ENCODE results near the gene POLR3GL. TPM values are rescaled to one million over a fixed set of nuclear protein-coding genes. Genes with fewer than 3 reads are reported as not detected.

Gene POLR3GL
- polyA plus RNA-seq, 3 donors, result 15.2 to 78.7 (median 46.4) TPM

GRCh38 chr1:145983960-145984830 lies 19.7 kb downstream of the POLR3GL start:
- WGBS, 3 donors, result 87 to 88% (median 87%) methylated on average over 12 of the region's 12 CpGs
- no peak overlapping the region for H3K27ac ChIP-seq (ENCODE audit: low read depth, low read length)

- 47 to 64% (median 57%) methylated on average over 2 of the region's 2 CpGs for WGBS, 3 donors
- H3K27ac ChIP-seq (ENCODE audit: low read depth, low read length), result peak overlapping the region; percentile 77
Observed at GRCh38 chr1:145985129-145985501, 20.6 kb downstream of the POLR3GL start.

GRCh38 chr1:145985502-145986439 lies 21.3 kb downstream of the POLR3GL start:
- H3K27ac ChIP-seq (ENCODE audit: low read depth, low read length), result peak overlapping the region; percentile 77
- WGBS, 3 donors, result 26 to 49% (median 29%) methylated on average over 15 of the region's 15 CpGs

GRCh38 chr1:145986551-145986950 lies 22.1 kb downstream of the POLR3GL start:
- no peak overlapping the region for H3K27ac ChIP-seq (ENCODE audit: low read depth, low read length)
- 93 to 98% (median 94%) methylated on average over 6 of the region's 6 CpGs for WGBS, 3 donors

- WGBS, 3 donors, result 92 to 100% (median 96%) methylated on average over 1 of the region's 1 CpG
- H3K27ac ChIP-seq (ENCODE audit: low read depth, low read length), result no peak overlapping the region
Observed at GRCh38 chr1:145987926-145988325, 23.4 kb downstream of the POLR3GL start.

GRCh38 chr1:145988773-145989172 lies 24.3 kb downstream of the POLR3GL start:
- 49 to 57% (median 53%) methylated on average over 5 of the region's 5 CpGs for WGBS, 3 donors
- H3K27ac ChIP-seq (ENCODE audit: low read depth, low read length), result no peak overlapping the region

GRCh38 chr1:145990249-145990855 lies 25.9 kb downstream of the POLR3GL start:
- WGBS, 3 donors, result 58 to 80% (median 77%) methylated on average over 7 of the region's 7 CpGs
- no peak overlapping the region for H3K27ac ChIP-seq (ENCODE audit: low read depth, low read length)

GRCh38 chr1:145991735-145992412 lies 27.4 kb downstream of the POLR3GL start:
- H3K27ac ChIP-seq (ENCODE audit: low read depth, low read length), result no peak overlapping the region
- WGBS, 3 donors, result 58 to 59% (median 58%) methylated on average over 10 of the region's 10 CpGs

- 51 to 59% (median 58%) methylated on average over 1 of the region's 1 CpG for WGBS, 3 donors
- peak overlapping the region; percentile 21 for H3K27ac ChIP-seq (ENCODE audit: low read depth, low read length)
Observed at GRCh38 chr1:145992502-145992936, 28.0 kb downstream of the POLR3GL start.

- H3K27ac ChIP-seq (ENCODE audit: low read depth, low read length), result no peak overlapping the region
- WGBS, 3 donors, result 15 to 34% (median 33%) methylated on average over 5 of the region's 5 CpGs
Observed at GRCh38 chr1:145992958-145993617, 28.6 kb downstream of the POLR3GL start.

GRCh38 chr1:145993618-145994390 lies 29.3 kb downstream of the POLR3GL start:
- 16 to 27% (median 19%) methylated on average over 6 of the region's 6 CpGs for WGBS, 3 donors
- H3K27ac ChIP-seq (ENCODE audit: low read depth, low read length), result no peak overlapping the region

- 2 to 3% (median 3%) methylated on average over 10 of the region's 10 CpGs for WGBS, 3 donors
- peak overlapping the region; percentile 28 for H3K27ac ChIP-seq (ENCODE audit: low read depth, low read length)
Observed at GRCh38 chr1:145994391-145995120, 30.1 kb downstream of the POLR3GL start.

GRCh38 chr1:145995148-145995881 lies 30.8 kb downstream of the POLR3GL start:
- WGBS, 3 donors, result 0 to 1% (median 0%) methylated on average over 8 of the region's 8 CpGs
- H3K27ac ChIP-seq (ENCODE audit: low read depth, low read length), result peak overlapping the region; percentile 28

GRCh38 chr1:145995964-145996432 lies 31.5 kb downstream of the POLR3GL start:
- WGBS, 3 donors, result 0 to 1% (median 0%) methylated on average over 13 of the region's 13 CpGs

GRCh38 chr1:145996433-145997015 lies 32.0 kb downstream of the POLR3GL start, which contains the start of gene TXNIP:
Gene TXNIP, minus strand, starts transcription at chr1:145996579. Its CDS starts 313 bp downstream, at chr1:145996266.
- 0 to 1% (median 0%) methylated on average over 30 of the region's 30 CpGs for WGBS, 3 donors
- H3K27ac ChIP-seq (ENCODE audit: low read depth, low read length), result peak within 1 kb of the TSS; percentile 92

More at GRCh38 chr1:145995964-145996432, 31.5 kb downstream of the POLR3GL start:
- H3K27ac ChIP-seq (ENCODE audit: low read depth, low read length), result peak overlapping the region; percentile 92

Measured in adipose tissue (tissue), 3 donors.